Adrenal gland (tissue), 5 donors: Measurements from ENCODE around the gene CEP89.

Source experiments
- POLR2A ChIP-seq, 2 donors: fragments of 450-650 bp; IDR thresholded peaks; one replicate each; pipeline ENCODE4 v1.6.1; 2017; ENCODE audit warnings: antibody characterized with exemption in 2 of 2, mild to moderate bottlenecking in 2 of 2, moderate library complexity in 1 of 2
- TF ChIP-seq, protein P1 (sequence below), 6 experiments: fragments of 450-650 bp in 4 of 6; fragments of 200-600 bp in 2 of 6; sonication (generic) in 1 of 6; IDR thresholded peaks; 1 replicate in 5 of 6; 2 replicates in 1 of 6; pipeline versions ENCODE4 v1.5.1 to v1.8.0; 2016 to 2021; ENCODE audit warnings: antibody characterized with exemption in 6 of 6, mild to moderate bottlenecking in 2 of 6, moderate library complexity in 1 of 6
- donor health status: DM: no; HTN: no; CAD: no.

GRCh38 chr19:32877323-32877912 is 94.3 kb downstream of the CEP89 start:
- TF ChIP-seq, protein P1, sequence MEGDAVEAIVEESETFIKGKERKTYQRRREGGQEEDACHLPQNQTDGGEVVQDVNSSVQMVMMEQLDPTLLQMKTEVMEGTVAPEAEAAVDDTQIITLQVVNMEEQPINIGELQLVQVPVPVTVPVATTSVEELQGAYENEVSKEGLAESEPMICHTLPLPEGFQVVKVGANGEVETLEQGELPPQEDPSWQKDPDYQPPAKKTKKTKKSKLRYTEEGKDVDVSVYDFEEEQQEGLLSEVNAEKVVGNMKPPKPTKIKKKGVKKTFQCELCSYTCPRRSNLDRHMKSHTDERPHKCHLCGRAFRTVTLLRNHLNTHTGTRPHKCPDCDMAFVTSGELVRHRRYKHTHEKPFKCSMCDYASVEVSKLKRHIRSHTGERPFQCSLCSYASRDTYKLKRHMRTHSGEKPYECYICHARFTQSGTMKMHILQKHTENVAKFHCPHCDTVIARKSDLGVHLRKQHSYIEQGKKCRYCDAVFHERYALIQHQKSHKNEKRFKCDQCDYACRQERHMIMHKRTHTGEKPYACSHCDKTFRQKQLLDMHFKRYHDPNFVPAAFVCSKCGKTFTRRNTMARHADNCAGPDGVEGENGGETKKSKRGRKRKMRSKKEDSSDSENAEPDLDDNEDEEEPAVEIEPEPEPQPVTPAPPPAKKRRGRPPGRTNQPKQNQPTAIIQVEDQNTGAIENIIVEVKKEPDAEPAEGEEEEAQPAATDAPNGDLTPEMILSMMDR (IDR thresholded peaks at IDR 0.05) = no peak
- no peak for TF ChIP-seq POLR2A (IDR thresholded peaks at IDR 0.05)
